Effector memory CD8-positive, alpha-beta T cell (primary cell): ENCODE results near the gene IGSF10.

Source experiments
- ATAC-seq: fragments of 150-1000 bp; cut with Tn5 transposase; replicated peaks from 2 replicates; pipeline ENCODE4 v1.10.0; 2021; ENCODE audit warnings: mild to moderate bottlenecking, moderate library complexity
- DNase-seq, 3 experiments: peaks; one replicate each; pipeline ENCODE4 v3.0.0; 2021
- H3K27ac Mint-ChIP-seq, 2 donors: one replicate each; pipeline ENCODE4 v1.8.0; 2022; ENCODE audit warnings: mild to moderate bottlenecking in 2 of 2, mixed read lengths in 2 of 2, moderate library complexity in 2 of 2
- H3K27me3 Mint-ChIP-seq, 2 donors: one replicate each; pipeline ENCODE4 v1.8.0; 2022; ENCODE audit warnings: mixed read lengths in 2 of 2
- H3K36me3 Mint-ChIP-seq: one replicate; pipeline ENCODE4 v1.8.0; 2022; ENCODE audit warnings: mild to moderate bottlenecking, moderate library complexity, mixed read lengths; ENCODE audit not compliant: insufficient read depth
- H3K4me1 Mint-ChIP-seq, 2 donors: one replicate each; pipeline ENCODE4 v1.8.0; 2022; ENCODE audit warnings: low read depth in 2 of 2, mixed read lengths in 2 of 2
- H3K4me3 Mint-ChIP-seq, 2 donors: one replicate each; pipeline ENCODE4 v1.8.0; 2022; ENCODE audit warnings: mild to moderate bottlenecking in 2 of 2, mixed read lengths in 2 of 2, moderate library complexity in 2 of 2
- H3K9me3 Mint-ChIP-seq, 2 donors: one replicate each; pipeline ENCODE4 v1.8.0; 2022; ENCODE audit warnings: mixed read lengths in 2 of 2

The IGSF10 gene

GRCh38 chr3:151445273-151446001, 15.4 kb downstream of the IGSF10 start:
- no peaks in the 10 kb centered on the region for H3K36me3 Mint-ChIP-seq
- no peak for ATAC-seq
- no peak overlapping the region for H3K4me3 Mint-ChIP-seq
- no peaks in the 10 kb centered on the region for H3K4me1 Mint-ChIP-seq
- no peak overlapping the region for H3K27ac Mint-ChIP-seq
- DNase-seq: no peak
- H3K27me3 Mint-ChIP-seq: peaks cover 32 to 42% of the 10 kb centered on the region in 2 donors
- no peaks in the 10 kb centered on the region for H3K9me3 Mint-ChIP-seq

- Mint-ChIP-seq H3K4me3 (no peak overlapping the region), H3K27me3 (peaks cover 28 to 40% of the 10 kb centered on the region in 2 donors), H3K4me1 (no peaks in the 10 kb centered on the region), H3K9me3 (no peaks in the 10 kb centered on the region), H3K27ac (no peak overlapping the region), H3K36me3 (no peaks in the 10 kb centered on the region)
- no peak for DNase-seq
- no peak for ATAC-seq
Measured at GRCh38 chr3:151443583-151443982, 17.3 kb downstream of the IGSF10 start.

GRCh38 chr3:151440940-151441339, 19.9 kb downstream of the IGSF10 start:
- Mint-ChIP-seq H3K4me3 (no peak overlapping the region), H3K36me3 (no peaks in the 10 kb centered on the region), H3K9me3 (no peaks in the 10 kb centered on the region), H3K4me1 (no peaks in the 10 kb centered on the region), H3K27ac (no peak overlapping the region), H3K27me3 (peaks cover 24 to 32% of the 10 kb centered on the region in 2 donors)
- no peak for ATAC-seq
- DNase-seq: no peak

- H3K36me3 Mint-ChIP-seq: no peaks in the 10 kb centered on the region
Measured at GRCh38 chr3:151439652-151440125, 21.2 kb downstream of the IGSF10 start.

GRCh38 chr3:151437906-151438305, 23.0 kb downstream of the IGSF10 start:
- Mint-ChIP-seq H3K4me1 (no peaks in the 10 kb centered on the region), H3K27me3 (peaks cover 10 to 20% of the 10 kb centered on the region in 2 donors)

More at GRCh38 chr3:151439652-151440125, 21.2 kb downstream of the IGSF10 start:
- H3K27ac Mint-ChIP-seq: no peak overlapping the region
- no peak overlapping the region for H3K4me3 Mint-ChIP-seq
- ATAC-seq (peak; percentile 33), DNase-seq (peak in 2 of 3 experiments; percentile 15 to 23)
- peaks cover 11 to 20% of the 10 kb centered on the region in 2 donors for H3K27me3 Mint-ChIP-seq
- no peaks in the 10 kb centered on the region for H3K4me1 Mint-ChIP-seq
- H3K9me3 Mint-ChIP-seq: no peaks in the 10 kb centered on the region

GRCh38 chr3:151436675-151437446, 24.0 kb downstream of the IGSF10 start:
- no peaks in the 10 kb centered on the region for H3K9me3 Mint-ChIP-seq
- ATAC-seq (no peak), DNase-seq (no peak)
- H3K36me3 Mint-ChIP-seq: no peaks in the 10 kb centered on the region
- no peak overlapping the region for H3K27ac Mint-ChIP-seq
- H3K4me3 Mint-ChIP-seq: no peak overlapping the region
- H3K27me3 Mint-ChIP-seq: peaks cover 10 to 20% of the 10 kb centered on the region in 2 donors
- no peaks in the 10 kb centered on the region for H3K4me1 Mint-ChIP-seq

More at GRCh38 chr3:151437906-151438305, 23.0 kb downstream of the IGSF10 start:
- H3K4me3 Mint-ChIP-seq: no peak overlapping the region
- DNase-seq (no peak), ATAC-seq (no peak)
- no peak overlapping the region for H3K27ac Mint-ChIP-seq
- H3K9me3 Mint-ChIP-seq: no peaks in the 10 kb centered on the region
- no peaks in the 10 kb centered on the region for H3K36me3 Mint-ChIP-seq

GRCh38 chr3:151434151-151434890, 26.5 kb downstream of the IGSF10 start:
- Mint-ChIP-seq H3K27ac (no peak overlapping the region), H3K9me3 (peaks cover 2 to 11% of the 10 kb centered on the region in 2 donors), H3K36me3 (no peaks in the 10 kb centered on the region), H3K27me3 (peaks cover 24 to 30% of the 10 kb centered on the region in 2 donors), H3K4me3 (no peak overlapping the region), H3K4me1 (no peaks in the 10 kb centered on the region)
- ATAC-seq (no peak), DNase-seq (no peak)

- Mint-ChIP-seq H3K4me1 (no peaks in the 10 kb centered on the region), H3K27ac (no peak overlapping the region), H3K9me3 (peaks cover 2 to 11% of the 10 kb centered on the region in 2 donors), H3K4me3 (no peak overlapping the region), H3K36me3 (no peaks in the 10 kb centered on the region), H3K27me3 (peaks cover 17 to 25% of the 10 kb centered on the region in 2 donors)
- ATAC-seq (no peak), DNase-seq (no peak)
Measured at GRCh38 chr3:151432616-151433372, 28.1 kb downstream of the IGSF10 start.

- ATAC-seq (no peak), DNase-seq (no peak)
- Mint-ChIP-seq H3K9me3 (peaks cover 2 to 11% of the 10 kb centered on the region in 2 donors), H3K4me1 (no peaks in the 10 kb centered on the region), H3K36me3 (no peaks in the 10 kb centered on the region), H3K4me3 (no peak overlapping the region), H3K27ac (no peak overlapping the region), H3K27me3 (peaks cover 13 to 16% of the 10 kb centered on the region in 2 donors)
Measured at GRCh38 chr3:151431940-151432339, 28.9 kb downstream of the IGSF10 start.

GRCh38 chr3:151430821-151431484, 29.9 kb downstream of the IGSF10 start:
- Mint-ChIP-seq H3K4me3 (no peak overlapping the region), H3K36me3 (no peaks in the 10 kb centered on the region), H3K27me3 (peaks cover 10 to 13% of the 10 kb centered on the region in 2 donors), H3K4me1 (no peaks in the 10 kb centered on the region), H3K27ac (no peak overlapping the region), H3K9me3 (peaks cover 2 to 11% of the 10 kb centered on the region in 2 donors)
- DNase-seq: no peak
- ATAC-seq: no peak

GRCh38 chr3:151428386-151428785, 32.5 kb downstream of the IGSF10 start:
- no peaks in the 10 kb centered on the region for H3K36me3 Mint-ChIP-seq
- H3K4me1 Mint-ChIP-seq: no peaks in the 10 kb centered on the region
- no peak overlapping the region for H3K4me3 Mint-ChIP-seq
- H3K27me3 Mint-ChIP-seq: peaks cover 10 to 13% of the 10 kb centered on the region in 2 donors
- peaks cover 2 to 11% of the 10 kb centered on the region in 2 donors for H3K9me3 Mint-ChIP-seq
- no peak overlapping the region for H3K27ac Mint-ChIP-seq
- ATAC-seq (no peak), DNase-seq (no peak)

- Mint-ChIP-seq H3K4me1 (no peaks in the 10 kb centered on the region), H3K27me3 (peaks cover 13 to 16% of the 10 kb centered on the region in 2 donors), H3K4me3 (no peak overlapping the region), H3K36me3 (no peaks in the 10 kb centered on the region), H3K27ac (no peak overlapping the region), H3K9me3 (peaks cover 2 to 11% of the 10 kb centered on the region in 2 donors)
- DNase-seq (no peak), ATAC-seq (no peak)
Measured at GRCh38 chr3:151426341-151426657, 34.6 kb downstream of the IGSF10 start.
